ENCODE results near the gene DNASE1L1.

- TF ChIP-seq BRCA1 (CRISPR knock-in tag; IDR thresholded peaks at IDR 0.05), result no peak
- TF ChIP-seq MYC (CRISPR knock-in tag; IDR thresholded peaks at IDR 0.05; ENCODE audit: borderline replicate concordance), result no peak
- TF ChIP-seq, protein P1, sequence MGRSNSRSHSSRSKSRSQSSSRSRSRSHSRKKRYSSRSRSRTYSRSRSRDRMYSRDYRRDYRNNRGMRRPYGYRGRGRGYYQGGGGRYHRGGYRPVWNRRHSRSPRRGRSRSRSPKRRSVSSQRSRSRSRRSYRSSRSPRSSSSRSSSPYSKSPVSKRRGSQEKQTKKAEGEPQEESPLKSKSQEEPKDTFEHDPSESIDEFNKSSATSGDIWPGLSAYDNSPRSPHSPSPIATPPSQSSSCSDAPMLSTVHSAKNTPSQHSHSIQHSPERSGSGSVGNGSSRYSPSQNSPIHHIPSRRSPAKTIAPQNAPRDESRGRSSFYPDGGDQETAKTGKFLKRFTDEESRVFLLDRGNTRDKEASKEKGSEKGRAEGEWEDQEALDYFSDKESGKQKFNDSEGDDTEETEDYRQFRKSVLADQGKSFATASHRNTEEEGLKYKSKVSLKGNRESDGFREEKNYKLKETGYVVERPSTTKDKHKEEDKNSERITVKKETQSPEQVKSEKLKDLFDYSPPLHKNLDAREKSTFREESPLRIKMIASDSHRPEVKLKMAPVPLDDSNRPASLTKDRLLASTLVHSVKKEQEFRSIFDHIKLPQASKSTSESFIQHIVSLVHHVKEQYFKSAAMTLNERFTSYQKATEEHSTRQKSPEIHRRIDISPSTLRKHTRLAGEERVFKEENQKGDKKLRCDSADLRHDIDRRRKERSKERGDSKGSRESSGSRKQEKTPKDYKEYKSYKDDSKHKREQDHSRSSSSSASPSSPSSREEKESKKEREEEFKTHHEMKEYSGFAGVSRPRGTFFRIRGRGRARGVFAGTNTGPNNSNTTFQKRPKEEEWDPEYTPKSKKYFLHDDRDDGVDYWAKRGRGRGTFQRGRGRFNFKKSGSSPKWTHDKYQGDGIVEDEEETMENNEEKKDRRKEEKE (IDR thresholded peaks at IDR 0.05), result no peak
- TF ChIP-seq SMAD3 (CRISPR knock-in tag; IDR thresholded peaks at IDR 0.05), result no peak
- TF ChIP-seq, protein P2, sequence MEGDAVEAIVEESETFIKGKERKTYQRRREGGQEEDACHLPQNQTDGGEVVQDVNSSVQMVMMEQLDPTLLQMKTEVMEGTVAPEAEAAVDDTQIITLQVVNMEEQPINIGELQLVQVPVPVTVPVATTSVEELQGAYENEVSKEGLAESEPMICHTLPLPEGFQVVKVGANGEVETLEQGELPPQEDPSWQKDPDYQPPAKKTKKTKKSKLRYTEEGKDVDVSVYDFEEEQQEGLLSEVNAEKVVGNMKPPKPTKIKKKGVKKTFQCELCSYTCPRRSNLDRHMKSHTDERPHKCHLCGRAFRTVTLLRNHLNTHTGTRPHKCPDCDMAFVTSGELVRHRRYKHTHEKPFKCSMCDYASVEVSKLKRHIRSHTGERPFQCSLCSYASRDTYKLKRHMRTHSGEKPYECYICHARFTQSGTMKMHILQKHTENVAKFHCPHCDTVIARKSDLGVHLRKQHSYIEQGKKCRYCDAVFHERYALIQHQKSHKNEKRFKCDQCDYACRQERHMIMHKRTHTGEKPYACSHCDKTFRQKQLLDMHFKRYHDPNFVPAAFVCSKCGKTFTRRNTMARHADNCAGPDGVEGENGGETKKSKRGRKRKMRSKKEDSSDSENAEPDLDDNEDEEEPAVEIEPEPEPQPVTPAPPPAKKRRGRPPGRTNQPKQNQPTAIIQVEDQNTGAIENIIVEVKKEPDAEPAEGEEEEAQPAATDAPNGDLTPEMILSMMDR (CRISPR knock-in tag; IDR thresholded peaks at IDR 0.05), result no peak
- no peak for TF ChIP-seq ZNF556 (CRISPR knock-in tag; IDR thresholded peaks at IDR 0.05; ENCODE audit: borderline replicate concordance)
- no peak for TF ChIP-seq EZH2 (conservative IDR thresholded peaks at IDR 0.05; ENCODE audit: low read depth, low read length)
- no peak for TF ChIP-seq FOXJ3 (CRISPR knock-in tag; IDR thresholded peaks at IDR 0.05; ENCODE audit: borderline replicate concordance)
- TF ChIP-seq, protein P3, sequence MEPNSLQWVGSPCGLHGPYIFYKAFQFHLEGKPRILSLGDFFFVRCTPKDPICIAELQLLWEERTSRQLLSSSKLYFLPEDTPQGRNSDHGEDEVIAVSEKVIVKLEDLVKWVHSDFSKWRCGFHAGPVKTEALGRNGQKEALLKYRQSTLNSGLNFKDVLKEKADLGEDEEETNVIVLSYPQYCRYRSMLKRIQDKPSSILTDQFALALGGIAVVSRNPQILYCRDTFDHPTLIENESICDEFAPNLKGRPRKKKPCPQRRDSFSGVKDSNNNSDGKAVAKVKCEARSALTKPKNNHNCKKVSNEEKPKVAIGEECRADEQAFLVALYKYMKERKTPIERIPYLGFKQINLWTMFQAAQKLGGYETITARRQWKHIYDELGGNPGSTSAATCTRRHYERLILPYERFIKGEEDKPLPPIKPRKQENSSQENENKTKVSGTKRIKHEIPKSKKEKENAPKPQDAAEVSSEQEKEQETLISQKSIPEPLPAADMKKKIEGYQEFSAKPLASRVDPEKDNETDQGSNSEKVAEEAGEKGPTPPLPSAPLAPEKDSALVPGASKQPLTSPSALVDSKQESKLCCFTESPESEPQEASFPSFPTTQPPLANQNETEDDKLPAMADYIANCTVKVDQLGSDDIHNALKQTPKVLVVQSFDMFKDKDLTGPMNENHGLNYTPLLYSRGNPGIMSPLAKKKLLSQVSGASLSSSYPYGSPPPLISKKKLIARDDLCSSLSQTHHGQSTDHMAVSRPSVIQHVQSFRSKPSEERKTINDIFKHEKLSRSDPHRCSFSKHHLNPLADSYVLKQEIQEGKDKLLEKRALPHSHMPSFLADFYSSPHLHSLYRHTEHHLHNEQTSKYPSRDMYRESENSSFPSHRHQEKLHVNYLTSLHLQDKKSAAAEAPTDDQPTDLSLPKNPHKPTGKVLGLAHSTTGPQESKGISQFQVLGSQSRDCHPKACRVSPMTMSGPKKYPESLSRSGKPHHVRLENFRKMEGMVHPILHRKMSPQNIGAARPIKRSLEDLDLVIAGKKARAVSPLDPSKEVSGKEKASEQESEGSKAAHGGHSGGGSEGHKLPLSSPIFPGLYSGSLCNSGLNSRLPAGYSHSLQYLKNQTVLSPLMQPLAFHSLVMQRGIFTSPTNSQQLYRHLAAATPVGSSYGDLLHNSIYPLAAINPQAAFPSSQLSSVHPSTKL (CRISPR knock-in tag; IDR thresholded peaks at IDR 0.05), result no peak
- TF ChIP-seq ZIK1 (CRISPR knock-in tag; IDR thresholded peaks at IDR 0.05; ENCODE audit: borderline replicate concordance, low read depth), result no peak
- TF ChIP-seq ZNF572 (CRISPR knock-in tag; IDR thresholded peaks at IDR 0.05), result no peak
Measured at GRCh38 chrX:154355776-154356140, 53.3 kb downstream of the DNASE1L1 start.

Measured in HepG2 (cell line).